ENCODE measurements around the gene KCNG2. TPM values are rescaled to one million over a fixed set of nuclear protein-coding genes. Genes with fewer than 3 reads are reported as not detected.
"Not testable (repeated sequence)": the region's sequence is repeated elsewhere in the genome, so short reads cannot be mapped to it uniquely, and the experiment has no call there.

Gene KCNG2
- total RNA-seq, 1 donor from 2014 or later: not detected

GRCh38 chr18:79863161-79864005 lies 65.6 kb downstream of the KCNG2 start:
- DNase-seq: peak; percentile 16
- intact Hi-C loops (cut with micrococcal nuclease): no loop called here

GRCh38 chr18:79864006-79864725 lies 66.4 kb downstream of the KCNG2 start:
- no peak for ATAC-seq
- peak; percentile 18 for DNase-seq
- intact Hi-C loops (cut with micrococcal nuclease): no loop called here

More at GRCh38 chr18:79863161-79864005, 65.6 kb downstream of the KCNG2 start:
- ATAC-seq: no peak

GRCh38 chr18:79864955-79865354 lies 67.2 kb downstream of the KCNG2 start:
- intact Hi-C loops (cut with micrococcal nuclease); ATAC-seq: not testable (repeated sequence)
- DNase-seq: peak; percentile 3

- intact Hi-C loops (cut with micrococcal nuclease); DNase-seq; ATAC-seq: not testable (repeated sequence)
These were observed 68.2 kb downstream of the KCNG2 start for GRCh38 chr18:79865951-79866350.

- ATAC-seq: no peak
These were observed 69.3 kb downstream of the KCNG2 start for GRCh38 chr18:79866889-79867574.

GRCh38 chr18:79867666-79868065 lies 69.9 kb downstream of the KCNG2 start:
- ATAC-seq (no peak), DNase-seq (peak; percentile 9)

More at GRCh38 chr18:79866889-79867574, 69.3 kb downstream of the KCNG2 start:
- intact Hi-C loops (cut with micrococcal nuclease): no loop called here
- DNase-seq: peak; percentile 3

GRCh38 chr18:79868168-79868784 lies 70.5 kb downstream of the KCNG2 start:
- DNase-seq (peak; percentile 26), ATAC-seq (no peak)
- intact Hi-C loops (cut with micrococcal nuclease): no loop called here

More at GRCh38 chr18:79867666-79868065, 69.9 kb downstream of the KCNG2 start:
- intact Hi-C loops (cut with micrococcal nuclease): no loop called here

GRCh38 chr18:79868811-79869541 lies 71.2 kb downstream of the KCNG2 start:
- DNase-seq: peak; percentile 14
- ATAC-seq: no peak

GRCh38 chr18:79869591-79870300 lies 72.0 kb downstream of the KCNG2 start:
- DNase-seq (peak; percentile 19), ATAC-seq (no peak)
- intact Hi-C loops (cut with micrococcal nuclease): no loop called here

More at GRCh38 chr18:79868811-79869541, 71.2 kb downstream of the KCNG2 start:
- intact Hi-C loops (cut with micrococcal nuclease): no loop called here

GRCh38 chr18:79870301-79871025 lies 72.7 kb downstream of the KCNG2 start:
- DNase-seq: peak; percentile 24
- ATAC-seq: no peak
- intact Hi-C loops (cut with micrococcal nuclease): no loop called here

- ATAC-seq: no peak
- DNase-seq: peak; percentile 25
- intact Hi-C loops (cut with micrococcal nuclease): no loop called here
These were observed 73.3 kb downstream of the KCNG2 start for GRCh38 chr18:79871026-79871390.

- intact Hi-C loops (cut with micrococcal nuclease): no loop called here
- DNase-seq: peak; percentile 19
- no peak for ATAC-seq
These were observed 73.8 kb downstream of the KCNG2 start for GRCh38 chr18:79871481-79872091.

- intact Hi-C loops (cut with micrococcal nuclease): no loop called here
- DNase-seq: peak; percentile 13
- ATAC-seq: no peak
These were observed 75.0 kb downstream of the KCNG2 start for GRCh38 chr18:79872527-79873444.

- DNase-seq: peak; percentile 34
- intact Hi-C loops (cut with micrococcal nuclease): no loop called here
- no peak for ATAC-seq
These were observed 75.8 kb downstream of the KCNG2 start for GRCh38 chr18:79873449-79874110.

Data from left ventricle myocardium superior (tissue), 1 donor.